H1 (cell line): ENCODE measurements around the gene OPALIN. TPM values are rescaled to one million over a fixed set of nuclear protein-coding genes. Genes with fewer than 3 reads are reported as not detected.

Source experiments
- CTCF ChIA-PET: fragments of 300-600 bp; sonication (Branson Sonifier 250); formaldehyde crosslinking; loops from one replicate; lab custom pipeline; 2021; ENCODE audit not compliant: partially characterized antibody; lab: Charles Lee
- POLR2A ChIA-PET: fragments of 300-600 bp; sonication (Branson Sonifier 250); formaldehyde crosslinking; loops from one replicate; lab custom pipeline; 2021; ENCODE audit warnings: inconsistent platforms; ENCODE audit not compliant: partially characterized antibody; lab: Charles Lee
- DNase-seq, 2 experiments: peaks; one replicate each; pipeline versions ENCODE4 v3.0.0 to v3.0.0-alpha.2; 2010 to 2022; ENCODE audit warnings: low spot score in 2 of 2, low read depth in 1 of 2, mixed read lengths in 1 of 2
- FAIRE-seq: peaks from 2 replicates; lab custom pipeline; 2011; peaks lifted over from hg19 to GRCh38; lab: Jason Lieb, UNC
- H2AFZ ChIP-seq: 2 replicates; pipeline ENCODE4 v1.8.1; 2012; ENCODE audit warnings: low read length, inconsistent platforms
- H2AK5ac ChIP-seq: 2 replicates; pipeline ENCODE4 v1.6.1; 2013; ENCODE audit warnings: low read depth, low read length
- H2BK120ac ChIP-seq: replicated peaks from 2 replicates; pipeline ENCODE3; 2013; ENCODE audit warnings: low read depth, low read length, inconsistent platforms
- H2BK12ac ChIP-seq: 2 replicates; pipeline ENCODE4 v1.6.1; 2013; ENCODE audit warnings: low read depth, low read length
- H2BK15ac ChIP-seq: 2 replicates; pipeline ENCODE4 v1.6.1; 2013; ENCODE audit warnings: low read length
- H2BK20ac ChIP-seq: 2 replicates; pipeline ENCODE4 v1.6.1; 2013; ENCODE audit warnings: low read length
- H2BK5ac ChIP-seq: 2 replicates; pipeline ENCODE4 v1.6.1; 2013; ENCODE audit warnings: low read depth, low read length
- H3K14ac ChIP-seq: 2 replicates; pipeline ENCODE4 v1.6.1; 2013; ENCODE audit warnings: inconsistent platforms; ENCODE audit not compliant: insufficient read length
- H3K18ac ChIP-seq: 2 replicates; pipeline ENCODE4 v1.6.1; 2013; ENCODE audit warnings: low read length; ENCODE audit errors: extremely low read depth
- H3K23ac ChIP-seq: 2 replicates; pipeline ENCODE4 v1.6.1; 2013; ENCODE audit warnings: inconsistent platforms; ENCODE audit not compliant: insufficient read length
- H3K23me2 ChIP-seq: 2 replicates; pipeline ENCODE4 v1.6.1; 2013; ENCODE audit warnings: low read depth, low read length
- H3K27ac ChIP-seq: 2 replicates; pipeline ENCODE4 v1.6.1; 2011; ENCODE audit warnings: low read depth, low read length, inconsistent platforms
- H3K27me3 ChIP-seq, 4 experiments: replicated peaks in 1 of 4; 1 replicate in 1 of 4; 2 replicates in 3 of 4; pipeline versions ENCODE4 v1.6.1 to v1.8.1; 2011 to 2013; ENCODE audit warnings: low read length in 3 of 4, mild to moderate bottlenecking in 3 of 4, inconsistent platforms in 2 of 4, mixed read lengths in 2 of 4, moderate library complexity in 1 of 4; ENCODE audit not compliant: control insufficient read depth in 3 of 4, insufficient read depth in 3 of 4; ENCODE audit errors: extremely low read depth in 1 of 4
- H3K36me3 ChIP-seq, 4 experiments: 2 replicates each; pipeline versions ENCODE4 v1.6.1 to v1.8.1; 2011 to 2013; ENCODE audit warnings: mild to moderate bottlenecking in 4 of 4, low read length in 3 of 4, moderate library complexity in 2 of 4, control low read depth in 1 of 4, inconsistent platforms in 1 of 4; ENCODE audit not compliant: insufficient read depth in 4 of 4, control insufficient read depth in 2 of 4
- H3K4ac ChIP-seq: replicated peaks from 2 replicates; pipeline ENCODE3; 2013; ENCODE audit warnings: low read length, low read depth, mixed read lengths, inconsistent platforms; ENCODE audit not compliant: insufficient read length
- H3K4me1 ChIP-seq, 4 experiments: replicated peaks in 1 of 4; 1 replicate in 1 of 4; 2 replicates in 3 of 4; pipeline versions ENCODE4 v1.6.1 to v1.8.1; 2011 to 2013; ENCODE audit warnings: low read length in 3 of 4, inconsistent platforms in 2 of 4, mixed read lengths in 1 of 4; ENCODE audit not compliant: insufficient read depth in 4 of 4, control insufficient read depth in 3 of 4
- H3K4me2 ChIP-seq, 2 experiments: 2 replicates each; pipeline versions ENCODE4 v1.6.1 to v1.8.1; 2011 to 2013; ENCODE audit warnings: low read depth in 2 of 2, low read length in 2 of 2, control low read depth in 1 of 2, inconsistent platforms in 1 of 2, mild to moderate bottlenecking in 1 of 2; ENCODE audit not compliant: insufficient read depth in 1 of 2
- H3K4me3 ChIP-seq, 4 experiments: fragments of 200-600, 300-600 bp in 1 of 4; sonication (generic), shearing (Covaris generic), sonication (Bioruptor Twin) in 1 of 4; 2 replicates each; pipeline versions ENCODE4 v1.5.1 to v1.8.1; 2011 to 2016; ENCODE audit warnings: low read length in 4 of 4, low read depth in 3 of 4, control low read depth in 2 of 4, inconsistent platforms in 2 of 4, mild to moderate bottlenecking in 2 of 4, mixed read lengths in 1 of 4, moderate library complexity in 1 of 4; ENCODE audit not compliant: insufficient read depth in 2 of 4; ENCODE audit errors: extremely low read depth in 1 of 4
- H3K56ac ChIP-seq: replicated peaks from 2 replicates; pipeline ENCODE3; 2013; ENCODE audit warnings: low read depth, mild to moderate bottlenecking, mixed read lengths, low read length, inconsistent platforms; ENCODE audit not compliant: insufficient read length
- H3K79me1 ChIP-seq: 2 replicates; pipeline ENCODE4 v1.6.1; 2013; ENCODE audit warnings: low read depth, low read length, control low read depth
- H3K79me2 ChIP-seq, 2 experiments: 2 replicates each; pipeline versions ENCODE4 v1.6.1 to v1.8.1; 2012 to 2013; ENCODE audit warnings: low read length in 2 of 2, mild to moderate bottlenecking in 2 of 2, inconsistent platforms in 1 of 2; ENCODE audit not compliant: insufficient read depth in 2 of 2, control insufficient read depth in 1 of 2
- H3K9ac ChIP-seq, 4 experiments: replicated peaks in 1 of 4; 1 replicate in 1 of 4; 2 replicates in 3 of 4; pipeline versions ENCODE4 v1.6.1 to v1.8.1; 2011 to 2013; ENCODE audit warnings: low read depth in 3 of 4, low read length in 3 of 4, control low read depth in 2 of 4, mild to moderate bottlenecking in 2 of 4, moderate library complexity in 2 of 4, inconsistent platforms in 1 of 4; ENCODE audit errors: extremely low read depth in 1 of 4
- H3K9me3 ChIP-seq, 2 experiments: 2 replicates each; pipeline versions ENCODE4 v1.6.1 to v1.8.1; 2012 to 2013; ENCODE audit warnings: mild to moderate bottlenecking in 2 of 2, moderate library complexity in 2 of 2, control low read depth in 1 of 2, inconsistent platforms in 1 of 2, low read depth in 1 of 2, low read length in 1 of 2, mixed read lengths in 1 of 2; ENCODE audit not compliant: insufficient read depth in 2 of 2
- H4K20me1 ChIP-seq, 2 experiments: replicated peaks in 1 of 2; 2 replicates each; pipeline versions ENCODE3 to v1.8.1; 2011 to 2013; ENCODE audit warnings: inconsistent platforms in 2 of 2, low read length in 2 of 2, mild to moderate bottlenecking in 1 of 2; ENCODE audit not compliant: insufficient read depth in 2 of 2, control insufficient read depth in 1 of 2
- H4K5ac ChIP-seq: 2 replicates; pipeline ENCODE4 v1.6.1; 2013; ENCODE audit warnings: low read length, low read depth, mixed read lengths, inconsistent platforms; ENCODE audit not compliant: insufficient read length
- H4K8ac ChIP-seq: 2 replicates; pipeline ENCODE4 v1.8.0; 2013; ENCODE audit warnings: mild to moderate bottlenecking, moderate library complexity, low read length, inconsistent platforms; ENCODE audit not compliant: insufficient read depth; ENCODE audit errors: extremely low read depth
- H4K91ac ChIP-seq: replicated peaks from 2 replicates; pipeline ENCODE3; 2013; ENCODE audit warnings: low read length, mixed read lengths, inconsistent platforms; ENCODE audit not compliant: insufficient read length
- ATF2 ChIP-seq: IDR thresholded peaks from 2 replicates; pipeline ENCODE4 v1.6.1; 2012; ENCODE audit warnings: low read length, inconsistent platforms
- polyA plus RNA-seq, 7 experiments: library from polyadenylated mRNA; depleted of rRNA in 3 of 7; stranded (reverse) in 5 of 7; unstranded in 2 of 7; fragments of >200 nt in 5 of 7; fragments of 200-250 nt in 2 of 7; gene quantifications; 1 replicate in 5 of 7; 2 replicates in 1 of 7; 4 replicates in 1 of 7; pipeline versions ENCODE4 v1.2.1 to v1.2.3, GENCODE V29; 2011 to 2013; ENCODE audit warnings: missing spikeins in 2 of 7, mixed read lengths in 2 of 7
- total RNA-seq: library from RNA; stranded (reverse); fragmentation: NEBNext Ultra II Directional; extraction: Animal tissue kit (Norgen Biotek cat#: 25700); gene quantifications from 2 replicates; pipeline ENCODE4 v1.2.1, GENCODE V29; 2021

Gene OPALIN
- total and polyA plus RNA-seq, 2 of the 8 experiments (the other 6 are each of a cell fraction or from before 2014, with no cell fraction given) = 0.03 TPM; not detected in 1

GRCh38 chr10:96352027-96352426, 6.8 kb downstream of the OPALIN start:
- no peaks in the 10 kb centered on the region for H3K4me1 ChIP-seq
- no peak overlapping the region for H3K9ac ChIP-seq
- no peak overlapping the region for H4K8ac ChIP-seq
- no peak overlapping the region for H4K5ac ChIP-seq
- H3K14ac ChIP-seq = no peak overlapping the region
- H3K4me3 ChIP-seq = no peak overlapping the region
- no peak overlapping the region for H3K27ac ChIP-seq
- H2BK12ac ChIP-seq = no peak overlapping the region
- H3K27me3 ChIP-seq = no peaks in the 10 kb centered on the region
- no peaks in the 10 kb centered on the region for H3K23me2 ChIP-seq
- H3K9me3 ChIP-seq = peaks cover 0 to under 1% of the 10 kb centered on the region in 2 experiments; a peak in 1 of 4 replicates
- no peak overlapping the region for H2AK5ac ChIP-seq
- H4K20me1 ChIP-seq = no peaks in the 10 kb centered on the region
- H3K4me2 ChIP-seq = no peak overlapping the region
- H2BK120ac ChIP-seq = no peak overlapping the region
- CTCF ChIA-PET = interaction anchor here (0.7 to 2.2 kb wide), 7 partner anchors 10 to 123 kb away, joined by 3 to 8 read pairs (median 3); no protein-coding TSS in a partner anchor
- no peak overlapping the region for H2BK15ac ChIP-seq
- H3K4ac ChIP-seq = no peak overlapping the region
- no peak for TF ChIP-seq ATF2
- H3K36me3 ChIP-seq = no peaks in the 10 kb centered on the region
- no peaks in the 10 kb centered on the region for H3K79me1 ChIP-seq
- no peaks in the 10 kb centered on the region for H3K79me2 ChIP-seq
- H2BK20ac ChIP-seq = no peak overlapping the region
- FAIRE-seq (no peak), DNase-seq (no peak)
- no peak overlapping the region for H4K91ac ChIP-seq
- H3K56ac ChIP-seq = no peak overlapping the region
- no peak overlapping the region for H3K18ac ChIP-seq
- H2BK5ac ChIP-seq = no peak overlapping the region
- no peak overlapping the region for H2AFZ ChIP-seq
- no peak overlapping the region for H3K23ac ChIP-seq
- POLR2A ChIA-PET = interaction anchor here (0.9 kb wide), 1 partner anchor 222 kb away, joined by 3 read pairs; the partner anchor contains the start of gene ZNF518A
